Glomerular endothelial cell (primary cell): ENCODE measurements around the gene RASA3. TPM values are rescaled to one million over a fixed set of nuclear protein-coding genes. Genes with fewer than 3 reads are reported as not detected.

Source experiments
- DNase-seq: peaks from one replicate; pipeline ENCODE4 v3.0.0-alpha.2; 2011; ENCODE audit warnings: low read depth, low spot score; ENCODE audit errors: extremely low read depth
- total RNA-seq: library from RNA; depleted of rRNA; stranded (reverse); fragments of >200 nt; gene quantifications from 2 replicates; pipeline ENCODE4 v1.2.3, GENCODE V29; 2015

Gene RASA3
- total RNA-seq, 1 donor from 2014 or later: 73.2 TPM

DNA sequence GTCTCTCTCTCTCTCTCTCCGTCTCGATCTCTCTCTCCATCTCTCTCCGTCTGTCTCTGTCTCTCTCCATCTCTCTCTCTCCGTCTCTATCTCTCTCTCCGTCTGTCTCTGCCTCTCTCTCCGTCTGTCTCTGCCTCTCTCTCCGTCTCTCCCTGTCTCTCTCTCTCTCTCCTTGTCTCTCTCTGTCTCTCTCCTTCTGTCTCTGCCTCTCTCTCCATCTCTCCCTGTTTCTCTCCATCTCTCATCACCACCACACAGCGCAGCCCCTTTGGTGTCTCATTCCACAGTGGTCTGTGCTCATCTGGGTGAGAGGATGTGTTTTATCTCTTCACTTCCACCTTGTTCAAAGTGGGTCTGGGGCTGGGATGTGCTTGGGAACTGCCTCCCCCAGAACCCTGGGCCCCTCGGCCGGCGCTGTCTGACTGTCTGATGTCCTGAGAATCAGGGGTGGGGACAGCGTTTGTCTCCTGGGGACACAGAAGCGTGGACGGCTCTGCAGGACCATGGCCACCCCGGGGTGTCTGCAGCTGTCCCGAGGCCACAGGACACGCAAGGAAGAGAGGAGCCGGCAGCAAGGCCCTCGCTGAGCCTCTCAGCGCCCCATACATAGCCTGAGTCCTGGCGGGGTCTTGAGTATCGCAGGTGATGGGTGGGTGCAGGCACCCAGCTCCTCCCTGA is 118.3 kb downstream of the RASA3 start:
- no peak for DNase-seq

DNA sequence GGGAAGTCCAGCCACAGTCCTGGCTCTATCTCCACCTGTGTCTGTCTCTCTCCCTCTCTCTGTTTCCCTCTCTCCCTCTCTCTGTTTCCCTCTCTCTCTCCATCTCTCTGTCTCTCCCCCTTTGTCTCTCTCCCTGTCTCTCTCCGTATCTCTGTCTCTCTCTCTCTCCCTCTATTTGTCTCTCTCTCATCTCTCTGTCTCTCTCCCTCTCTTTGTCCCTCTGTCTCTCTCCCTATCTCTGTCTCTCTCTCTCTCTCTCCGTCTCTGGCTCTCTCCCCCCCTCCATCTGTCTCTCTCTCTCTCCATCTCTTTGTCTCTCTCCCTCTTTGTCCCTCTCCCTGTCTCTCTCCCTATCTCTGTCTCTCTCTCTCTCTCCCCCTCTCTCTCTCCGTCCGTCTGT is 119.1 kb downstream of the RASA3 start:
- DNase-seq: no peak

DNA sequence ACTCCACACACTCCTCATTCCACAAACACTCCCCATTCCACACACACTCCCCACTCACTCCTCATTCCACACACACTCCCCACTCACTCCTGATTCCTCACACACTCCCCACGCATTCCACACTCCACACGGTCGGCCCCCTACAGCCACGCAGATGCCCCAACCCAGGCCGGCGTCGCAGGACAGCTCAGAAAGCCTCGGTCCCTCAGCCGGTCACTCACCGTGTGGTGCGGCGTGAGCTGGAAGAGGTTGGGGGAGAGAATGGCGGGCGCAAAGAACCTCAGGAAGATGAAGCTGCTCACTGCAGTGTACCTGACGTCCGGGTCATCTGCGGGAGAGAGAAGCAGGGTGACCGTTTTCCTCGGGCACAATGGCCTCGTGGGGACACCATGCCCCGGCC is 119.5 kb downstream of the RASA3 start:
- no peak for DNase-seq

DNA sequence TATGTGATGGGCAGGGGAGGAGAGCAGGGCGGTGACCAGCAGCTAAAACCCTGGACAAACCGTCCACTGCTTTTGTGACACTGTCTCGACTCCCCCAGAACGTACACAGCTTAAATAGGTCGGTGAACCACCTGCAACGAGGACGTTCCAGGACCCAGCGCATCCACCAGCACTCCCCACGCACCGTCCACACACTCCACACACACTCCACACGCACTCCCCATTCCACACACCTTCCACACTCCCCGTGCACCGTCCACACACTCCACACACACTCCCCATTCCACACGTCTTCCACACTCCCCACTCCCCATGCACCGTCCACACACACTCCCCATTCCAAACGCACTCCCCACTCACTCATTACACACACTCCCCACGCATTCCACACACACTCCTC is 120.3 kb downstream of the RASA3 start:
- no peak for DNase-seq

DNA sequence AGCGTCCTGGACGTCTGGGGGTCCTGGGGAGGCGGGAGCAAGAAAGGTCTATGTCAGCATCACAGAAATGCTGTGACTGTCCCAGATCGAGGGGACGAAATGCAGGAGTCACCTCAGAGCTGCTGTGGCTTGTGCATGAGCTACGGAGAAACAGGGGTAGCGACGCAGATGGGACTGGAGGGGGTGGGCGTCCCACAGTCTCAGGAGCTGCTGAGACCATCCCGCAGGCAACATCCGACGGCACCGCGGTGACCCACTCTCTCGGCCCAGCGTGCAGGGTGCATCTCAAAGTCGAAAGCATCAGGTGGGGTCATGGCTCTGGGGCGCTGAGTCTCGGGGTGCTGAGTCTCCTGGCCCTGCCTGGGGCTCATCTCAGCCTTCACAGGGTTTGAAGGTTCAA is 121.2 kb downstream of the RASA3 start:
- DNase-seq: no peak

DNA sequence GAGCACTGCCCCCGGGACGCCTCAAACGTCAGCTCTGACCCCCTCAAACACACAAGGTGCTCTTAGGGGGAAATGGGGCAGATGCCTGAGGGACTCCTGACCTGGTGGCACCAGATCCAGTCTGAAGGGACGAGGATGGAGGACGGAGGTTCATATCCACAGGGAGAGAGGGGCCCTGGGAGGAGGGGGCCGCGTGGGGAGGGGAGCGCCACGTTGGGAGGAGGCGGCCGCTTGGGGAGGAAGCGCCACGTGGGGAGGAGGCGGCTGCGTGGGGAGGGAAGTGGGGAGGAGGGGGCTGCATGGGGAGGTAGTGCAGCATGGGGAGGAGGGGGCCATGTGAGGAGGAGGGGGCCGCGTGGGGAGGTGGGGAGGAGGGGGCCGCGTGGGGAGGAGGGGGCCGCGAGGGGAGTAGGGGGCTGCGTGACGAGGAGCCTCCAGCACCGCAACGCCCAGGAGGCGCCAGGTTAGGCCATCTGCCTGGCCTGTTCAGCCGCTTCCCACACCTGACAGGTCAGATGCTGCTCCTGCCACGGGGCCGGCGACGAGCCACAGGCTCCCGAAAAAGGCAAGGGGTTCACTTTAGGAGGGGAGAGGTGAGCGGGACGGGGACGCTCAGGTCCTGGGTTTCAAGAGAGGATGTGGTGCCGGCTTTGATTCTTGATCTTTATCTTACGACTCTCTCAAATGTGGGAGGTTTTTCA is 121.9 kb downstream of the RASA3 start:
- DNase-seq: no peak

DNA sequence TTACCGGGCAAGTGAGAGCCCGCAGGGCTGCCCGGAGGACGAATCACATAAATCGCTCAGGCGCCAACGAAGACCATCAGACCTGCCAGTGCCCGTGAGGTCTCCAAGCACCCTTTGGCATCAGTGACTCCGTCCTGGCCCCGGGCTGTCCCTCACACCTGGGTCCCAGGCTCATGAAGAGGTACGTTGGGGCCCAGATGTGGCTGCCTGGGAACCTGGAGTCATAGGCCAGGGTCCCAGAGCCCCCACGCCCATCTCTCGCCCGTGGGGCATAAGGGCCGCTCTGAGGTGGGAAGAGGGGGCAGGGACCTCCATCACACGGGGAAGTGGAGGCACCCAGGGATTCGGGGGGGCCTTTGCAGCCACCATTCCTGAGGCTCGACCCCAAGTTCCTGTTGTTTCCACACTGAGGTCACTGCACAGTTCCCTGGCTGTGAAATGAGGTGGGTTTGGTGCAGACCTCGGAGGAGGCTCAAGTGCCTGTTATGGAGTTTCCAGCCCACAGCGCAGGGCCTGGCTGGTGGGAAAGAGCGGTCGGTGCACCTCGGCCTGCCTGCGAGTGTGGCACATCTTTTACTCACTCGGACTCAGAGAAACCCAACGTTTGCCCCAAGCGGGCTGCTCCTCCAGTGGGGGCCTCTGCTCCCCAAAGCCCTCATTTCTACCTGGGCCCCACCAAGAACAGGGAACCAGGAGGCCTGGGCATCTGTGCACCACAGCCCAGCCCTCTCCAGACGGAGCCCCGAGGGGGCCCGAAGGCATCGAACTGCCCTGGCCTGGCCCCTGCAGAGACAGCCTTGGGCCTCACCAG is 122.6 kb downstream of the RASA3 start:
- no peak for DNase-seq

DNA sequence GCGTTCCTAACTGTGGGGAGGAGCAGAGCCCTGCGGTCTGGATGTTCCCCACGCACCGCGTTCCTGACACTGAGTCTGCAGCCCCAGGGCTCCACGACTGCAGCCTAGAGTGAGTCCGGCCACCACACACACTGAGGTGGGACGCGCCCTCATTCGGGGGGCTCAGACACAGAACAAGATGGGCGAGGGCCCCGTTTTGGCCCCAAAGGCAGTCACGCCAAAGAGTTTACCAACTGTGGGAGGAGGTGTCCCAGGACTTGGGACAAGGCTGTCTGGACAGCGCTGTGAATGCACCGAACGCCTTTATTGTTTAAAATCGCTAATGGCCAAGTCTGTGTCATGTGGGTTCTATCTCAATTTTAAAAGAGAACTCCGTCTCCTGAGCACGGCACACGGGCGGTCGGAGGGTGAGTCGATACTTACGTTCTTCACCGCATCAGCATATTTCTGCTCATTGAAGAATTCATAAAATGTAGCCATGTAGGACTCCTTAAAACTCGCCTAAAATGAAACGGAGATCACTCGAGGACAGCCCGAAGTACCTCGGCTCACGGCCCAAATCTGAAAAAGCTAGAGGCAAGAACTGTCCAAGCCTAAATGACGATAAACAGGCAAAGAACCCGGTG is 123.3 kb downstream of the RASA3 start:
- DNase-seq: no peak

DNA sequence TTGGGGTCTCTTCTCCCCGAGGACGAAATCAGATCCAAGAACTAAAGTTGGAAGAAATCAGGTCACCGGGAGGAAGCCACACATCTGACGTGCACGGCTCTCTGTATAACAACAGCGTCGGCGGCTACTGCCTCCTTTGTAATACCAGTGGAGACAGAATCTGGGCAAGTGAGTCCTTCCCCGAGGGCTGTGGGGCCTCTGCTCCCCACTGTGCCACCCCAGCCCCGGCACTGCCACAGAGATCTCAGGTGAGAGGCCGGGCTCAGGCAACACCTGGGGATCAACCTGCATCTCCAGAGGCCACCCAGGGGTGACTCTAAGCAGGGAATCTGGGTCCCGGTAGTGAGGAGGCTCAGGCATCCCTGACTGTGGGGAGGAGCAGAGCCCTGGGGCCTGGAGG is 124.9 kb downstream of the RASA3 start:
- no peak for DNase-seq

DNA sequence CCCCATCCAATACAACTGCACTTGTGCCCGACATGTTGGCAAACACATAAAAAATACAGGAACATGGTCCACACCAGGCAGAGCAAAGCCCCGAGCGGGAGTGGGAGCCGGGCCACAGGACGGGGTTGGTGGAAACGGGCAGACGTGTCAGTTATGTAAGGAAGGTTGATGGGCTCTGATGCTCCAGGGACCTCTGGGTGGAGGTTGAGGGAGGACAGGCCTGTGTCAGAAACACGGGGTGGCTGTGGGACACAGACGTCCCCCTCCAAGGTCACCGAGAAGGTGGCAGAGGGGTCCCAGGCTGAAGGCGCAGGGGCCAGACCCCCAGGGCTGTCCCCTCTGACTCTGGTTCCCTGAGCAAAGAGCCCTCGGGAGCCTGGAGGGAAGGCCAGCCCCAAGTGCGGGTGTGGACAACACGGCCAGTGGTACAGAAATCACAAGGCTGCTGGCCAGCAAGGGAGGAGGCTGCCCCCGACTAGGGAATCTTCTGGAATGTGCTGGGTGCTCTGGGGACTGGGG is 127.2 kb downstream of the RASA3 start:
- DNase-seq: peak; percentile 4

DNA sequence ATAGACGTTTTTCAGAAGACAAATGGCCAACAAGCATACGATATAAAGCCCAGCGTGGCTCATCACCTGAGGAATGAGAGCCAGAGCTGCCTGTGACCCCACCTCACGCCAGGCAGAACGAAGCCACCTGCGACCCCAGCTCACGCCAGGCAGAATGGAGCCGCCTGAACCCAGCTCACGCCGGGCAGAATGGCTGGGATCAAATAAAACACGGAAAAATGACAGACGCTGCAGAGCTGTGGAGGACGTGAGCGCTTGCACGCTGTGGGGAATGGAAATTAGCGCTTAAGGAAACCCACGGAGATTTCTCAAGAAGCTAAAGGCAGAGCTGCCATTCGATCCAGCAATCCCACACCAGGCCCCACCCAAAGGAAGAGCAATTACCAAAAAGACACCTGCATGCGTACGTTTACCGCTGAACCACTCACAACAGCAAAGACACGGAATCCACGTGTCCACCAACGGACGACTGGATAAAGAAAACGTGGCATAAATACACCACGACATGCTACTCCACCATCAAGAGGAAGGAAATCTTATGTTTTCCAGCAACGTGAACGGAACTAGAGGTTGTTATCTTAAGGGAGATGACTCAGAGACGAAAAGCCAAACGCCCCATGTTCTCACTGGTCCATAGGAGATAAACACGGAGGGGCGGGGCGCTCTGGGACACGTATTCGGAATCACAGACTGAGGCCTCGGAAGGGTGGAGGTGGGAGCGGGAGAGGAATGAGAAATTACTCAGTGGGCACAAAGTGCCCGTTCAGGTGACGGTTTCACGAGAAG is 127.8 kb downstream of the RASA3 start:
- DNase-seq: peak; percentile 96

DNA sequence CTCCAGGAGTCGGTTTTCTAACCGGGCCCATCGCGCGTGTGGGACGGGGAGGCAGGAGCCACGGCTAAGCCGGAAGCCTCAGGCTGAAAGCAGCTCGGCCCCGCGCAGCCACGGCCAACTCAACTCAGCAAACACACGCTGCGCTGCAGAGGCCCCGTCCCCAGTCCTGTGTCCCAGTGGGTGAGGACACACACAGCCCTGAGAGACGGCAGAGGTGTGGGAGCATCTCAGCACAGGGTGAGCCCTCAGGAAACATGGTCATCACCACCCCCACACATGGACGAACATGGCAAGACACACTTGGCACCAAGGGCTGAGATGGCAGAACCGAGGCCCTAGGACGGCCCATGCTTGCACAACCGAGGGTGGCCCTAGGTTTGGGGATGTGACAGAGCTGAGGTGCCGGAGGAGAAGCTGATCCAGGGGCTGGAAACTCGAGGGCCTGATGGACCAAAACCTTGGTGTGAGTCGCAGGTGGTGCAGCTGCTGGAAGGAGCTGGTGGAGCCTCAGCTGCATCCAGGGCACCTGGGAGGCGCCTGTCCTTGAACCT is 129.6 kb downstream of the RASA3 start:
- no peak for DNase-seq

DNA sequence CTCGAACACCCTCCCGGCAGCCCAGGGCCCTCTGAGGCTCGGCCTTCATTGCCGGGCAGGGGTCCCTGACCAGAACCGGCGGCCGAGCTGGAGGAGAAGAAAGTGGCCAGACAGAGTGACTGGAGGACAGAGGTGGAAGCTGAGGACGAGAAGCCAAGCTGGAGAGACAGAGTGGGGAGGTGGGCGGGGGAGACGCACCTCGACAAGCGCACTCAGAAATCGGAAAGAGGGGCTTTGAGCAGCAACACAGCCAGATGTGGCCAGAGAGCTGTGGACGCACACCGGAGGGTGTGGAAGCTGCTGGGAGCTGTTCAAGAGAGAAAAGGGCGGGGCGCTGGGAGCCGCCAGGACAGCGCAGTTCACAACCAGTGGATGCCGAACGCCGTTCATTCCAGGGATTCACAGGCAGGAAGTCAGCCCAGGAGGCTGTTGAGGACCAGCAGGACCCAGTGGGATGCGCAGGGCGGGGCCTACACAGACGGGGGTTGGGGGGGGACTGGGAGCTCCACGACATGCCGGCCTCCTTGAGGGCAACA is 130.3 kb downstream of the RASA3 start:
- DNase-seq: no peak

DNA sequence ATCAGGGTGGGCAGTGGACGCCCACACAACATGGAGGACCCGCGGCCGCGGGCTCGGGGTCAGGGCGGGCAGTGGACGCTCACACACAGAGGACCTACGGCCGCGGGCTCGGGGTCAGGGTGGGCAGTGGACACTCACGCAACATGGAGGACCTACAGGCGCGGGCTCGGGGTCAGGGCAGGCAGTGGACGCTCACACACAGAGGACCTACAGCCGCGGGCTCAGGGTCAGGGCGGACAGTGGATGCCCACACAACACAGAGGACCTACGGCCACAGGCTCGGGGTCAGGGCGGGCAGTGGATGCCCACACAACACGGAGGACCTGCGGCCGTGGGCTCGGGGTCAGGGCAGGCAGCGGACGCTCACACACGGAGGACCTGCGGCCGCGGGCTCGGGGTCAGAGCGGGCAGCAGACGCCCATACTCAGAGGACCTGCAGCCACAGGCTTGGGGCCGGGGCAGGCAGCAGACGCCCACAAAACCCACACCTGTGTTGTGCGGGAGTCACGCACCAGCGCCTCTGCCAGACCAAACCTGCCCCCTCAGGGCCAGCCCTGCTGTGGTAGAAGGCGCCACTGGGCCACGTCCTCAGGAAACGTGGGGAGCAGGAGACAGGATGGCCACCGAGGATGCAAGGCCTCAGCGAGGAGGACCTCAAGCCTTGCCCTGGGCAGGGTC is 131.0 kb downstream of the RASA3 start:
- no peak for DNase-seq

DNA sequence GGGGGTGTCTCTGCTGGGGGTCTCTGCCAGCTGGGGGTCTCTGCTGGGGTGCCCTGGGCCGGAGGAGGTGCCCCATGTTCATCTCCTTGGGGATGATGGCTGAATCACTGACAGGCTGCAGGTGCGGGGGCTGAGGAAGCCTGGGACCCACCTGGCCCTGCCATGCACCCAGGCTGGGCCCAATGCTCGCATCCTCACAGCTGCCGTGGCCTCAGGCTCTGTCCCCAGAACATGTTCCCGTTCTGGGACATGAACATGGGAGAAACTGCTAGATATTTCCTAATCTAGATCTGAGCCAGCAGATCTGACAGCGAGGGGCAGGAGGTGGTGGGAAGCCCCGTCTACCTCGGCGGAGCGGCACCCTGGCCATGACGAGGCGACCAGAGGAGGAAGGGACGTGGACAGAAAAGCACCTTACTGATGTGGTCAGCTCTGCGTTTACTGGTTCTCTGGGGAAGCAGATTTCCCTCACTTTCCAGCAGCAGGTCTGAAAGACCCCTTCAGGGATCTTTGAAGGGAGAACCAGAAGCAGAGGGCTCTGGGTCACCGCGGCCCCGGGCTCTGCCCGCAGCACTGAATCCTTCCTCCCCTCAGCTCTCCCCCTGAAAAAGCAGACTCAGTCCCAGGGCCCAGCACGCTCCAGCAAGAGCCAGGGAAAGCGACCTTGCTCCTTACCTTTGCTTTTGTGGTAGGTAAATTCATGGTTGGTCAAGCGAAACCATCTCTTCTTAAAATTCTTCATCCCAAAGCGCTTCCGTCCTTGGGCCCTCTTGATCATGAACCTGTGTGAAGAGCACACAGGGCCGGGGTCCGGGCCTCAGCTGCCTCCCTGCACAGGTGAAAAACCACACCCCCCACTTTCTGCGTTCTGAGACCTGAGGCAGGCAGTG is 132.0 kb downstream of the RASA3 start:
- DNase-seq: no peak

DNA sequence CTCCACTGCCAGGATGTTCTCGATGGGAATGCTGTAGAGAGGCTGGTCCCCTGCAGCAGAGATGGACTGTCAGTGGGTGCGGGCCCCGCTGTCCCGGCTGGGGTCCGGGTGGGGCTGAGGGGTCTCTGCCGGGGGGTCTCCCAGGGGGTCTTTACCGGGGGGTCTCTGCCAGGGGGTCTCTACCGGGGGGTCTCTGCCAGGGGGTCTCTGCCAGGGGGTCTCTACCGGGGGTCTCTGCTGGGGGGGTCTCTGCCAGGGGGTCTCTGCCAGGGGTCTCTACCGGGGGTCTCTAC is 132.9 kb downstream of the RASA3 start:
- DNase-seq: no peak

DNA sequence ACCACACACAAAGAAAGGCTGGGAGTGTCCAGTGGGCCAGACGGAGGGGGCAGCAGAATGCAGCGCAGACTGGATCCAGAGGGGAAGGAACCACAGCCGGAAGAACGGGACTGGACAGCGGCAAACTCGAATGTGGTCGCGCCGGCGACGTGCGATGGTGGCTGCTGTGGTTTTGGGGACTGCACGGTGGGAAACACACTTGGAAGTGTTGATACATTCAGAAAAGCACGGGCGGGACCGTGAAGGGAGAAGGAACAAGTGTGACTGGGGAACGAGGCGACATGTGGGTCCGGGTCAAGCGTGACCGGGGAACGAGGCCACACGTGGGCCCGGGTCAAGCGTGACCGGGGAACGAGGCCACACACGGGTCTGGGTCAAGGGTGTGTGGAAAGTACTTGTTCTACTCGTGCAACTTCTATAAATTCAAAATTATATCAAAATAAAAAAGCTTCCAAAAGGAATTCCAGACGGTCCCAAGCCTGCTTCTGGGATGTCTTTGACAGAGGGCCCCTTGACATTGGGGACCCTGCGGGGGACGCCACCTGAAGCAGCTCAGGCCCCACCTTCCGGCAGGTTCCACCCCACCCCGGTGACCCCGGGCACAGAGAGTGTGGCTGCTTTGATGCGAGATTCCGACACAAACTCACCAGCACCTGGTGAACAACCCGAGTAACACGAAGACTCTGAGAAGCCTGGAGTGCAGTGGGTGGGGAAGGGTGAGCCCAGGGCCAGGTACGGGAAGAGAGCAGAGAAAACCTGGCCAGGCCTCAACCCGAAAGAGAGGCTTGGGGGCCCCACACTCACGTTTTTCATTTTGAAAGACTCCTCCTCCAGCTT is 133.4 kb downstream of the RASA3 start:
- DNase-seq: no peak
